ENCODE measurements around the gene EDEM2.
"Not testable (repeated sequence)": the region's sequence is repeated elsewhere in the genome, so short reads cannot be mapped to it uniquely, and the experiment has no call there.

Gene EDEM2

DNA sequence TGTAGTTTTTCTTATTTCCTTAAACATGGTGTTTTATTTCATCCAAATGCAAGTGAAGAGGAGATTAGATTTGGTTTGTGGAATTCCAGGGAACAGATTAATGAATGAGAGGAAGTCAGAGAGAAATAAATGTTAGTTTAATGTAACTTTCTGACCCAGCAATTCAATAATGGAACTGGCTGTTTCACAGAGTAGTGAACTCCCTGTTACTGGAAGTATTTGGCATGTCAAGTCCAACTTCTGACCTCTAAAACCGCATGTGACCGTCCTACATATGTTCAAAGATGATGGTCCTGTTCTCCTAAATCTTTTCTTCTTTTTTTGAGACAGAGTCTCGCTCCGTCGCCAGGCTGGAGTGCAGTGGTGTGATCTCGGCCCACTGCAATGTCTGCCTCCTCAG lies 43.4 kb upstream of the EDEM2 start:
- H3K4me3 ChIP-seq (ENCODE audit: low read depth, low read length) = no peak overlapping the region
- H3K27me3 ChIP-seq (ENCODE audit: insufficient read depth, low read depth, severe bottlenecking) = no peaks in the 10 kb centered on the region
- no peaks in the 10 kb centered on the region for H3K36me3 ChIP-seq
- H3K9me3 ChIP-seq (ENCODE audit: severe bottlenecking) = peaks cover 2% of the 10 kb centered on the region
- TF ChIP-seq, protein P1, sequence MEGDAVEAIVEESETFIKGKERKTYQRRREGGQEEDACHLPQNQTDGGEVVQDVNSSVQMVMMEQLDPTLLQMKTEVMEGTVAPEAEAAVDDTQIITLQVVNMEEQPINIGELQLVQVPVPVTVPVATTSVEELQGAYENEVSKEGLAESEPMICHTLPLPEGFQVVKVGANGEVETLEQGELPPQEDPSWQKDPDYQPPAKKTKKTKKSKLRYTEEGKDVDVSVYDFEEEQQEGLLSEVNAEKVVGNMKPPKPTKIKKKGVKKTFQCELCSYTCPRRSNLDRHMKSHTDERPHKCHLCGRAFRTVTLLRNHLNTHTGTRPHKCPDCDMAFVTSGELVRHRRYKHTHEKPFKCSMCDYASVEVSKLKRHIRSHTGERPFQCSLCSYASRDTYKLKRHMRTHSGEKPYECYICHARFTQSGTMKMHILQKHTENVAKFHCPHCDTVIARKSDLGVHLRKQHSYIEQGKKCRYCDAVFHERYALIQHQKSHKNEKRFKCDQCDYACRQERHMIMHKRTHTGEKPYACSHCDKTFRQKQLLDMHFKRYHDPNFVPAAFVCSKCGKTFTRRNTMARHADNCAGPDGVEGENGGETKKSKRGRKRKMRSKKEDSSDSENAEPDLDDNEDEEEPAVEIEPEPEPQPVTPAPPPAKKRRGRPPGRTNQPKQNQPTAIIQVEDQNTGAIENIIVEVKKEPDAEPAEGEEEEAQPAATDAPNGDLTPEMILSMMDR (IDR thresholded peaks at IDR 0.05; ENCODE audit: low read depth, low read length) = no peak
- no peak overlapping the region for H3K27ac ChIP-seq
- no peak for DNase-seq

DNA sequence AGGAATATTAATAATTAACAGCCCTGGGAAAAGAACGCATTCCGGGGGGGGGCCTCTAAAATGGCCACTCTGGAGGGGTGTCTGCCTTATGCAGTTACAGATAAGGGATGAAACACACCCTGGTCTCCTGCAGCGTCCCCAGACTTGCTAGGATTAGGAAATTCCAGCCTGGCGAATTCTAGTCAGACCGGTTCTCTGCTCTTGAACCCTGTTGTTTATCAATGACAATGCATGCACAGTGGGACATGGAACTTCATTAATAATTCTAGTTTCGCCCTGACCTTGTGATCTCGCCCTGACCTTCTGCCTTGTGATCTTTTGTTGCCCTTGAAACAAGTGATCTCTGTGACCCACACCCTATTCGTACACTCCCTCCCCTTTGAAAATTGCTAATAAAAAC lies 42.1 kb upstream of the EDEM2 start:
- H3K27ac ChIP-seq; H3K27me3 ChIP-seq (ENCODE audit: insufficient read depth, low read depth, severe bottlenecking); H3K9me3 ChIP-seq (ENCODE audit: severe bottlenecking); DNase-seq; H3K36me3 ChIP-seq; H3K4me3 ChIP-seq (ENCODE audit: low read depth, low read length): not testable (repeated sequence)

- TF ChIP-seq, protein P1 (IDR thresholded peaks at IDR 0.05; ENCODE audit: low read depth, low read length) = no peak
- no peaks in the 10 kb centered on the region for H3K27me3 ChIP-seq (ENCODE audit: insufficient read depth, low read depth, severe bottlenecking)
Measured at GRCh38 chr20:35187584-35188190, 40.6 kb upstream of the EDEM2 start.

GRCh38 chr20:35186691-35187289 lies 39.7 kb upstream of the EDEM2 start:
- not testable (repeated sequence) for H3K27me3 ChIP-seq (ENCODE audit: insufficient read depth, low read depth, severe bottlenecking); H3K36me3 ChIP-seq

More at GRCh38 chr20:35187584-35188190, 40.6 kb upstream of the EDEM2 start:
- no peak for DNase-seq
- Histone ChIP-seq H3K27ac (no peak overlapping the region), H3K36me3 (no peaks in the 10 kb centered on the region), H3K4me3 (ENCODE audit: low read depth, low read length) (no peak overlapping the region), H3K9me3 (ENCODE audit: severe bottlenecking) (peaks cover 5% of the 10 kb centered on the region)

GRCh38 chr20:35181731-35182130 lies 34.6 kb upstream of the EDEM2 start:
- H3K27ac ChIP-seq = no peak overlapping the region
- no peak for DNase-seq
- TF ChIP-seq, protein P1 (IDR thresholded peaks at IDR 0.05; ENCODE audit: low read depth, low read length) = no peak
- no peak overlapping the region for H3K4me3 ChIP-seq (ENCODE audit: low read depth, low read length)
- peaks cover 15% of the 10 kb centered on the region for H3K36me3 ChIP-seq
- no peaks in the 10 kb centered on the region for H3K27me3 ChIP-seq (ENCODE audit: insufficient read depth, low read depth, severe bottlenecking)
- peaks cover 3% of the 10 kb centered on the region for H3K9me3 ChIP-seq (ENCODE audit: severe bottlenecking)

More at GRCh38 chr20:35186691-35187289, 39.7 kb upstream of the EDEM2 start:
- H3K9me3 ChIP-seq (ENCODE audit: severe bottlenecking); H3K27ac ChIP-seq; DNase-seq; H3K4me3 ChIP-seq (ENCODE audit: low read depth, low read length): not testable (repeated sequence)

DNA sequence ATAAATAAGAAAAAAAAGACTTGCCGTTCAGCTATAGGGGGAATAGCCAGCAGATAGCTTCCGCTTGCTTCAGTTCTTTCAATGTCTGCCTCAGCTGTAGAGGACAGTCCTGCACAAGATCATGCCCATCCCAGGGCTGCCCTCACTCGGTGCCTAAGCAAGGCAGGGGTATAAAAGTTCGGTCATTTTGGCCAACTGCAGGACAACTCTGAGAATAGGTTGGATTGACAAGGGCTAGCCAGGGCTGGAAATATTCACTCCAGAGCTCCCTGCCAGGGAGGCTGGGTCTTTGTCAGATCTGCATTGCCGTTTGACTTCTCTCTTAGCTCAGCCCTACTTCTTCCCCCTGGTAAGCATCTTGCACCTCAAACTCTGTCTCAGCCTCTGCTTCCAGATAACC lies 33.1 kb upstream of the EDEM2 start:
- H3K36me3 ChIP-seq = peaks cover 24% of the 10 kb centered on the region
- H3K9me3 ChIP-seq (ENCODE audit: severe bottlenecking) = peaks cover 3% of the 10 kb centered on the region
- no peaks in the 10 kb centered on the region for H3K27me3 ChIP-seq (ENCODE audit: insufficient read depth, low read depth, severe bottlenecking)
- TF ChIP-seq, protein P1 (IDR thresholded peaks at IDR 0.05; ENCODE audit: low read depth, low read length) = no peak
- DNase-seq = no peak
- no peak overlapping the region for H3K4me3 ChIP-seq (ENCODE audit: low read depth, low read length)
- H3K27ac ChIP-seq = no peak overlapping the region
